ENCODE results near the gene IFI27. TPM values are rescaled to one million over a fixed set of nuclear protein-coding genes. Genes with fewer than 3 reads are reported as not detected.
"Not testable (repeated sequence)": the region's sequence is repeated elsewhere in the genome, so short reads cannot be mapped to it uniquely, and the experiment has no call there.

IFI27 gene
- 3.0 and 179 TPM in 2 replicates for total RNA-seq

DNA sequence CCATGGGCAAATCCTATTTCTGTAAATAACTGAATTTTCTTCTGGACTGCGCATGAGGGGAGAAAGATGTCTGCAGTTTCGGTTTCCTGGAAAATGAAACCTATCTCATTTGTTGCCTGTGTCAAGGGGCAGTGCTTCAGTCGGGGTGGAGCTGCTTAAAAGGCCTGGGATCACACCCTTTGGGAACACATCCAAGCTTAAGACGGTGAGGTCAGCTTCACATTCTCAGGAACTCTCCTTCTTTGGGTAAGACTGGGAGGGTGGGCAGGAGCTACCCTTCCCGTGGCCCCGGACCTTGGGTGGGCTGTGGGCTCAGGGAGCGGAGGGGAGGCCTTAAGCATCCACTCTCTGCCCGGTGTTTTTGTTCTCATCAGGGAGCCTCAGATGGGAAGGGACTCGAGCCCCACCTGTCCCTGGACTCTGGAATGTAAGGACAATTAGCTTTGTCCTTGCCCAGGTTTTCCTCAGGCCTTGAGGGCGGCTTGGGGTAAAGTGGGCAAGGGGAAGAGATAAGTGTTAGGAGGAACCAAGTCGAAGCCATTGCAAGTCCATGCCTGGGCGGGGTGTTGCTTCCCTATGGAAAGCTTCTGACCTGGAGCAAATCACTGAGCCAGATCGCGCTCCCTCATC lies at the start of gene IFI27:
Gene IFI27, plus strand, starts transcription at position 185 of the 630 bp plus-strand sequence.
- no peak for DNase-seq (ENCODE audit: low read depth)

DNA sequence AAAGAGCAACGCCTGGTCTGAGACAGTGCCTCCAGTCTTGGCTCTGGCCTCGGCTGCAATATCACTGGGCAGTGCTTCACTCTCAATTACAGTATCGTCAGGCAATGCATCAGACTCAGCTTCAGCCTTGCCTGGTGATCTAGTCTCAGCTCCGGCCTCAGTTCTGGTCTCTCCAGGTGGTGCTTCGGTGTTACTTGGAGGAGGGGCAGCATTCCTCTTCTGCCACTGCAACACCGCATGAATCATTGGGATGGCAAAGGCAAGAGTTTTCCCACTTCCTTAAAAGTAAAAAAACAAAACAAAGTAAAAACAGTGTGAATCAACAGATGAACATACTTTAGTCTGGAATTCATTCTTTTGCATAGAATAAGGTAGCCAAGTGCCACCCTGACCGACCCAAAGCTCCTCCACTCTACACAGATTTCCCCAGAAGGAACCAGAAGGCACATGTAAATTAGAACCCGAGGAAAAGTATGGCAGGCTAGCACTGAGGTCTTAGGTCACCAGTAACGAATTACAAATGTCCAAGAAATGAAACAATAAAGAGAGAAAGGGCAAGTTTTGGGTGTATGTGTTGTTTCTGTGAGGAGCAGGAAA lies 48.1 kb upstream of the IFI27 start:
- DNase-seq (ENCODE audit: low read depth), result peak; percentile 90

- peak; percentile 68 for DNase-seq (ENCODE audit: low read depth)
These were observed 44.4 kb upstream of the IFI27 start for GRCh38 chr14:94066089-94066676.

GRCh38 chr14:94072076-94072475 lies 38.5 kb upstream of the IFI27 start:
- not testable (repeated sequence) for DNase-seq (ENCODE audit: low read depth)

GRCh38 chr14:94074534-94074933 lies 36.0 kb upstream of the IFI27 start:
- no peak for DNase-seq (ENCODE audit: low read depth)

GRCh38 chr14:94075008-94075407 lies 35.5 kb upstream of the IFI27 start:
- DNase-seq (ENCODE audit: low read depth), result no peak

DNA sequence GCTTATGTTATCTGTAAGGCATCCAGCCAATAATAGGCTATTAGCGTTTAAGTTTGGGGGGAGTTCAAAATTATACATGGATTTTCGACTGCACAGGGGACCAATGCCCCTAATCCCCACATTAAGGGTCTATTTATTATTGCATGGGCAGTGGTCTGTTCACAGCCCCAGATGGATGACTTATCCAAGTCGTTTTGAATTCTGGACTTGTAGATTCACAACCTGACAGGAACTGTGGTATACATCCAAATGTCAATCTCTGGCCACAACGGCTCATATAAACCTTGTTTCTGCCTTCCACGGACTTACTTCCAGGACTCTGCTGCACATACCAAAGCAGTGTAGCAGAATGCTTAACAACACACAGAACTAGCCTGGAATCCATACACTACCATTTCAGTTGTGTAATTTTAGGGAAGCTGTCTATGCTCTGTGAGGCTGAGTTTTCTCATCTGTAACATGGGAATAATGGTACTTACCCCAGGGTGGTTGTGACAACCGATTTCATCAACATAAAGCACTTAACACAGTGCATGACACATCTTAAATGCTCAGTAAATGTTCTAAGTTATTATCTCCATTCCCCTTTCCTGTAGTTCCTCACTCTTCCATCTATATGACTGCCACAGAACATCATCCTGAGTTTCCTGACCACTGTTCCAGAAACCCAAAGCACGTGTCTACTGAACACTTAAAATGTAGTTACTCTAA lies 33.3 kb upstream of the IFI27 start:
- no peak for DNase-seq (ENCODE audit: low read depth)

- DNase-seq (ENCODE audit: low read depth), result no peak
These were observed 32.7 kb upstream of the IFI27 start for GRCh38 chr14:94077823-94078222.

GRCh38 chr14:94079891-94080620 lies 30.5 kb upstream of the IFI27 start:
- DNase-seq (ENCODE audit: low read depth), result peak; percentile 8

DNA sequence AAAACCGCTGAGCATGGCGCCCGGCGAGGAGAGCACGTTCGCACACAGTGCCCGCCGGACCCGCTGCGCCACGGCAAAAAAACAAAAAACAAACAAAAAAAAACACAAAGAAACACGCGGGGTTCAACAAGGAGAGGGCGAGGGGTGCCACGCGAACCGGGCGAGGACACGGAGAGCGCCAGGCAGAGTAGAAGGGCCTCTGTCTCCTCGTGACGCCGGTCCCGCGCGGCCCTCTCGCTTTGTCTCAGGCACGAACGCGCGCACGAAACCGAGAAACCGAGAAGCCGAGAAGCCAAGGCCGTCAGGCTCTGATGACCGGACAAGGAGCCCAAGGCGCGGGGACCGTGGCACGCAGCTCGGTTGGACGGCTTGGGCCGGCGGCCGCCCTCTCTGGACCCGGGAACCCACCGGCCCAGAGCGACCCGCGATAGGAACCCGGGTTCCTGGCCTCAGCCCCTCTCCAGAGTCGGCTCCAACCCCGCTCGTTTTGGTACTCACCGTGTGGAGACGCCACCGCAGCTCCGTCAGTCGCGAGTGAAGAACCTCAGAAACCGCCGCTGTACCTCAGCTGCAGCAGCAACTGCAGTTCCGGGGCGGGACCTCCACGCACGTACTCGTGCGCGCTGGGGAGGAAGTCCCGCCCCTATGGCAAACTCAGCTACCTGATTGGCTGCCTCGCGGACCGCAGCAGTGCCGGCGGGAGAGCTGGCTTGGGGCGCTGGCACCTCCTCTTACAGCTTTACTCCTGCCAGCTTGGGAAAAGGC lies 29.7 kb upstream of the IFI27 start, which contains the start of the genes DDX24 and IFI27L1:
Gene DDX24, minus strand, starts transcription at position 582 of the 765 bp plus-strand sequence. CDS start 1,460 bp downstream, outside the sequence.
Gene IFI27L1, plus strand, starts transcription at position 690 of the 765 bp plus-strand sequence. CDS start 15,628 bp downstream, outside the sequence.
- peak; percentile 84 for DNase-seq (ENCODE audit: low read depth)

- no peak for DNase-seq (ENCODE audit: low read depth)
These were observed 29.1 kb upstream of the IFI27 start for GRCh38 chr14:94081386-94081820.

DNA sequence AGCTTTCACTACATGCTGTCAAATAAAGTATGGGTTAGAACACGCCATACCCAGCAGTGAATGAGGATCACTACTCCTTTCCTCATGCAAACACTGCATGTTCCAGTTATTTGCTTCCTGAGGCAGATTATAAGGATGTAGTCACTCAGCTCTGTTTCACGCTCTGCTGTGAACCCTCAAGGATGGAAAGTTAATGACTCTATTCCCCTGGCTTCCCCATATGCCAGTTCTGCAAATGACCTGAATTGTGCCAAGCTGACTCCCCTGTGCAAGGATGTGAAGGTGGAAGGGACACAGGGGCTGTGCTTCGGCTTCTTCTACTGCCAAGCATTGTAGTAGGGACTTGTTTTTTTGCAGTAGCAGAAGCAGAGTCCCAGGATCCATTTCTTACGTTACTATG lies 22.6 kb upstream of the IFI27 start:
- DNase-seq (ENCODE audit: low read depth), result no peak

GRCh38 chr14:94088516-94088915 lies 22.0 kb upstream of the IFI27 start:
- DNase-seq (ENCODE audit: low read depth), result no peak

DNA sequence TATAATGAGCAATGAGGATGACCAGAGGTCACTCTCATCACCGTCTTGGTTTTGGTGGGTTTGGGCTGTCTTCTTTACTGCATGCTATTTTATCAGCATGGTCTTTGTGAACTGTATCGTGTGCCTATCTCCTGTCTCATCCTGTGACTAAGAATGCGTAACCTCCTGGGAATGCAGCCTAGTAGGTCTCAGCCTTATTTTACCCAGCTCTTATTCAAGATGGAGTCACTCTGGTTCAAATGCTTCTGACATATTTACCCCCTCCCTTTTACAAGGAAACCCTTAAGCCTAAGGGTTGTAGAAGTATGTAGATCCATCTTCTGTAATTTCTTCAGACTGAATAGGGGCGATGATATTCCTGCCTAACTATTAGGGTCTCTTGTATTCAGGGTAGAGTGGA lies 21.1 kb upstream of the IFI27 start:
- no peak for DNase-seq (ENCODE audit: low read depth)

- no peak for DNase-seq (ENCODE audit: low read depth)
These were observed 17.1 kb upstream of the IFI27 start for GRCh38 chr14:94093418-94093817.

DNA sequence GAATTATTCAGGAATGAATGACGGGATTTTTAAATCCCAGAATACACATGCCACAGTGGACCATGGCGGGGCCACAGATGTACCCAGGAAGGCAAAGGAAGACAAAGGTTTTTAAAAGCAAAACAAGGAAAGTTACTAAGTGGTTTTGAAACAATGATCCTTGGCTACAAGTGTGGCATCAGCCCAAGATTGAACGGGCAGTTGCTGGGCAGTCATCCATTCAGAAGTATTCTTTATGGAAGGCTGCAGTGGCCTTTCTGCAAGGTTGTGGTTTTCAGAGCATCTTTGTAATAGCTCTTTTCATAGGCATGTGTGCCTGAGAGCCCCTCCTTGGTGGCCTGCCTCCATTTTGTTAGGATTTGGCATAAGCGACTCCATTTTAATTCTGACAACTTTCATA lies 13.4 kb upstream of the IFI27 start:
- peak; percentile 78 for DNase-seq (ENCODE audit: low read depth)

- no peak for DNase-seq (ENCODE audit: low read depth)
These were observed 12.1 kb upstream of the IFI27 start for GRCh38 chr14:94098326-94098992.

DNA sequence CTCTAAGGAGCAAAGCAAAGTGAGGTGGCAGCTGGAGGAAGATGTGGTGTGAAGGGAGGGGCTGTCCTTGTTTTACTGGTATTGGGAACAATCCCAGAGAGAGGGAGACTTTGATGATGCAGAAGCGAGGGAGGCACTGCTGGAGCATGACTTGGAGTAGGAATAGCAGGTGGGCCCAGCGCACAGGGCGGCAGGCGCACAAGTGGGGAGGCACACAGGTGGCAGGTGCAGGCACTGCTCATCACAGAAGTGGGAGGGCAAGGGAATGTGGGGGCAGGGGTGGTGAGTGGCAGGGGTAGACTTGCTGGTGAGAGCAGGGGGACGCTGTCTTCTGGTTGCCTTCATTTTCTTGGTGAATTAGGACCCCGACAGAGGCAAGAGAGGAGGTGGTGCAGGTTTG lies 11.5 kb upstream of the IFI27 start:
- DNase-seq (ENCODE audit: low read depth), result no peak

GRCh38 chr14:94100847-94101246 lies 9.7 kb upstream of the IFI27 start:
- DNase-seq (ENCODE audit: low read depth), result peak; percentile 74

DNA sequence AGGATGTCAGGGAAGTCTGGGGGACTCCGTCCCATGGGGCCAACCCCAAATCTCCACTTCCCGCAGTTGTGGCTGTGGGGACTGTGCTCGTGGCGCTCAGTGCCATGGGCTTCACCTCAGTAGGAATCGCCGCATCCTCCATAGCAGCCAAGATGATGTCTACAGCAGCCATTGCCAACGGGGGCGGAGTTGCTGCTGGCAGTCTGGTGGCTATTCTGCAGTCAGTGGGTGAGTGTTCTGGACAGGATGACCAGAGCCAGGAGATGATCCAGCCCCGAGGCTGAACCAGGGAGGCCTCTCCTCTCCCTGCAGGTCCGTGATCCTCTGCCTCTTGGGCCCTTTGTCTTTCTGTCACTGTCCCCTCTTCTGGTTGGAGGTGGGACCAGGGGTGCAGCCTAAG lies 8.8 kb upstream of the IFI27 start:
- DNase-seq (ENCODE audit: low read depth), result no peak

All from renal cortical epithelial cell (primary cell).